H1 (cell line): ENCODE data around the gene BUB1B. TPM values are rescaled to one million over a fixed set of nuclear protein-coding genes. Genes with fewer than 3 reads are reported as not detected.
A peak's percentile ranks its signal among the peaks of the same experiment; 100 is the strongest.

ENCODE experiments used
- CEBPB ChIP-seq: IDR thresholded peaks from 2 replicates; pipeline ENCODE4 v1.6.1; 2012; ENCODE audit warnings: low read depth, low read length
- CTCF ChIP-seq, 3 experiments: IDR thresholded peaks; 1 replicate in 2 of 3; 2 replicates in 1 of 3; pipeline versions ENCODE4 v1.5.1 to v1.6.1; 2011; ENCODE audit warnings: low read length in 3 of 3, mild to moderate bottlenecking in 3 of 3, inconsistent platforms in 2 of 3, low read depth in 1 of 3, moderate library complexity in 1 of 3; ENCODE audit not compliant: insufficient read depth in 1 of 3; ENCODE audit errors: control extremely low read depth in 1 of 3
- E2F6 ChIP-seq: IDR thresholded peaks from 2 replicates; pipeline ENCODE4 v1.6.1; 2012; ENCODE audit warnings: inconsistent platforms
- HDAC6 ChIP-seq: IDR thresholded peaks from one replicate; pipeline ENCODE4 v1.7.1; 2012; ENCODE audit warnings: low read depth, mild to moderate bottlenecking, inconsistent platforms, low read length, moderate library complexity
- JUND ChIP-seq: IDR thresholded peaks from 2 replicates; pipeline ENCODE4 v1.6.1; 2011; ENCODE audit warnings: mild to moderate bottlenecking, improper control_type of control experiment, low read length
- NANOG ChIP-seq: IDR thresholded peaks from 2 replicates; pipeline ENCODE4 v1.6.1; 2011; ENCODE audit warnings: low read length, low read depth, mild to moderate bottlenecking, inconsistent platforms; ENCODE audit not compliant: insufficient read depth, poor library complexity, severe bottlenecking
- POLR2A ChIP-seq, 2 experiments: IDR thresholded peaks; 1 replicate in 1 of 2; 2 replicates in 1 of 2; pipeline ENCODE4 v1.6.1; 2011; ENCODE audit warnings: low read depth in 2 of 2, low read length in 2 of 2, mild to moderate bottlenecking in 2 of 2; ENCODE audit errors: control extremely low read depth in 1 of 2
- RBBP5 ChIP-seq: IDR thresholded peaks from 2 replicates; pipeline ENCODE4 v1.7.1; 2012; ENCODE audit warnings: low read depth, mild to moderate bottlenecking, inconsistent platforms, low read length, moderate library complexity, borderline replicate concordance
- RXRA ChIP-seq: IDR thresholded peaks from 2 replicates; pipeline ENCODE4 v1.6.1; 2011; ENCODE audit warnings: low read depth, mild to moderate bottlenecking, low read length, moderate library complexity; ENCODE audit not compliant: insufficient read depth
- SUZ12 ChIP-seq: fragments of 200-600 bp; sonication (generic); IDR thresholded peaks from 2 replicates; pipeline ENCODE4 v1.6.1; 2012; ENCODE audit warnings: mild to moderate bottlenecking, inconsistent platforms, low read length, moderate library complexity, mixed read lengths
- TBP ChIP-seq: IDR thresholded peaks from 2 replicates; pipeline ENCODE4 v1.6.1; 2011; ENCODE audit warnings: low read depth, low read length, improper control_type of control experiment
- polyA plus RNA-seq, 7 experiments: library from polyadenylated mRNA; depleted of rRNA in 3 of 7; stranded (reverse) in 5 of 7; unstranded in 2 of 7; fragments of >200 nt in 5 of 7; fragments of 200-250 nt in 2 of 7; gene quantifications; 1 replicate in 5 of 7; 2 replicates in 1 of 7; 4 replicates in 1 of 7; pipeline versions ENCODE4 v1.2.1 to v1.2.3, GENCODE V29; 2011 to 2013; ENCODE audit warnings: missing spikeins in 2 of 7, mixed read lengths in 2 of 7
- total RNA-seq: library from RNA; stranded (reverse); fragmentation: NEBNext Ultra II Directional; extraction: Animal tissue kit (Norgen Biotek cat#: 25700); gene quantifications from 2 replicates; pipeline ENCODE4 v1.2.1, GENCODE V29; 2021
- TF ChIP-seq, protein P1 (sequence below): IDR thresholded peaks from 2 replicates; pipeline ENCODE4 v1.6.1; 2012; ENCODE audit warnings: inconsistent platforms

The BUB1B gene
- total and polyA plus RNA-seq, 2 of the 8 experiments (the other 6 are each of a cell fraction or from before 2014, with no cell fraction given): 48.9 to 144 TPM

- TF ChIP-seq CTCF (IDR thresholded peaks at IDR 0.05; ENCODE audit: control extremely low read depth in 1 of 3, insufficient read depth in 1 of 3, low read depth in 1 of 3, low read length in 3 of 3) (peak in 1 of 3 experiments; percentile 4; a peak in 1 of 4 replicates), TBP (peak; percentile 65; the same call in 1 of the 2 replicates), SUZ12 (no peak), RBBP5 (peak; percentile 92; the same call in 1 of the 2 replicates), JUND (peak; percentile 62), HDAC6 (no peak), CEBPB (no peak), RXRA (no peak), NANOG (peak; percentile 46), POLR2A (IDR thresholded peaks at IDR 0.05; ENCODE audit: control extremely low read depth in 1 of 2, low read depth in 2 of 2, low read length in 2 of 2) (peak in 1 of 2 experiments; percentile 64; a peak in 2 of 3 replicates), E2F6 (peak; percentile 71)
- TF ChIP-seq, protein P1, sequence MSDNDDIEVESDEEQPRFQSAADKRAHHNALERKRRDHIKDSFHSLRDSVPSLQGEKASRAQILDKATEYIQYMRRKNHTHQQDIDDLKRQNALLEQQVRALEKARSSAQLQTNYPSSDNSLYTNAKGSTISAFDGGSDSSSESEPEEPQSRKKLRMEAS: peak; percentile 91
These were observed 77.9 kb downstream of the BUB1B start, which contains the start of gene PAK6 (continued) for GRCh38 chr15:40238532-40239403.
